Stimulated activated CD4-positive, alpha-beta T cell treated with anti-CD3 and anti-CD28 coated beads, Interleukin-4, amount 100 ng/mL, for 48 hours (primary cell): Measurements from ENCODE around the gene CD38.
A peak's percentile ranks its signal among the peaks of the same experiment; 100 is the strongest.

Experiments
- DNase-seq, 2 donors: peaks; one replicate each; pipeline ENCODE4 v3.0.0-alpha.2; 2020; ENCODE audit warnings: low read depth in 2 of 2

The CD38 gene

DNA sequence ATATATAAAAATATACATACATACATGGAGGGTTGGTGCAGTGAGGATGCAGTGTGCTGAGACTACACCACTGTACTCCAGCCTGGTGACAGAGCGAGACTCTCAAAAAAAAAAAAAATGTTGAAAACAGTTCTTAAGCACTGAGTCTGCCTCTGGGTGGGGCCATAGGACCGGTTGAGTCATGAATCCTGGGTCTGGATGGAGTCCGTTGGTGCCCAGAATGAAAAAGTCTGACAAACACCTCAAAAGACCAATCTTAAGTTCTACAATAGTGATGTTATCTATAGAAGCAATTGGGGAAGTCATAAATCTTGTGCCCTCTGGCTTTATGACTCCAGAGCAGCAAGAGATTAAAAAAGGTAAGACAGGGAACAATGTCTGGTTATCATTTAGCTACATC lies 90.0 kb downstream of the CD38 start:
- DNase-seq = no peak

DNA sequence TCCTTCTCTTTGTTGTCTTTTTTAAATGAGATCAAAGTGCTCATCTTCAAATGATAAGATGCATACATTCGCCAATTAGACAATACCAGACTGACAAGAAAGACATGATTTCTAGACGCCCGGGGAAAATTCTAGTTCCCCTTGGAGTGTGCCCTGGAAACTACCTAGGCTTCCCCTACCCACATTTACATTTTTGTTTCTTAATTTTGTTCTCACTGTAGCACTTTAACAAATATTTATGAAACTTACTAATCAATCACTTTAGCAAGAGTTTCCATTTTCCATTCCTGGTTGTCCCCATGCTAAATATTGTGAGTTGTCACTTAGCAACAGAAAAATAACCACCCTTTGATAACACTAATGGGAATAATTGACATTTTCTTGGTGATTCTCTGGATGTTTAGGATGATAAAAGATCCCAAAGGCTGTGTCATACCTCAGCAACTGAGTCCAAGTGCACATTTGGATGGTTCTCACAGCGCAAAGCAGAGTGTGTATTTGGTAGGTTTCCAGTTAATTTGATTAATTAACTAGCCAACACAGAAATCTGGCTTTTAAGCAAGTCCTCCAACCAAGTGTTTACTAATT lies 90.8 kb downstream of the CD38 start:
- DNase-seq = no peak

DNA sequence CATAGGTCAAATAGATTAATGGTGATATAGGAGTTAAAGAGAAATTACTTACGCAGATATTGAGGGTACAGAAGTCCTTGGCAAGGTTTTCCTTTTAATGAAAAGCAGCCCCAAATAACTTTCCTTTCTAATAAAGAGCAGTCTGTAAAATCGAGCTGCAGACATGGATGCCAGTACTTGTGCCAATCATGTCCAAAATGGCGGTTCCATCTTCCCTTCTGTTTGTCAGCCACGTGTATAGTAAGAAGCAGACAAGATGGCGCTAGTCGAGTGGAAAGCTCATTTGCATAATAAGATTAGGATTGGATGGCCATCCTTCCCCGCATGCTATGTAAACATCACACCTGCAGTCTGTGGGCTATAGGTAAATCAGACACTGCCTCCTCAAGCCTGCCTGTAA lies 92.0 kb downstream of the CD38 start:
- no peak for DNase-seq

DNA sequence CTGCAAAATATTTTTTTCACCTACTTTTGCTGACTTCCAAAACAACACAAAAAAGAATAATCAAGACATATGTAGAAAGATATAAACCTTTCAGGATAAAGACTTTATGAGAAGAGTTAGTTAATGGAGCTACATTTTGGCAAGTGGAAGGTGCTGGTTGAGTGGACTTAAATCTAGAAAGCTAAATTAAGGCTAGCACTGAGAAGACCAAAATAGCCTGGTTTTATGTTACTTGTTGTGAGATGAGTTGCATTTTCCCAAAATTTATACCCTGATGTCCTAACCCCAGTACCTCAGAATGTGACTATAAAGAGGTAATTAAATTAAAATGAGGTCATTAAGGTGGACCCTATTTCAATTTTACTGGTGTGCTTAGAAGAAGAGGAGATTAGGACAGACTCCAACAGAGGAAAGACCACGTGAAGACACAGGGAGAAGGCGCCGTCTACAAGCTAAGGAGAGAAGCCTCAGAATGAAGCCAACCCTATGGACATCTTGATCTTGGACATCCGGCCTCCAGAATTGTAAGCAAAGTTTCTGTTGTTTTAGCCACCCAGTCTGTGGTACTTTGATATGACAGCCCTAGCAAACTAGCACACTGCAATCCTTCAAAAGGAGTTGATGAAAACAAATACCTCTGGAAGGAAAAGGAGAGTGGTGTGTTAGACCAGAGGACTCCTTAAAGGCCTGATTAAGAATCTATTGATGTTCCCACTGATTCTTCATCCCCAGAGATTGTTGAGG lies 93.0 kb downstream of the CD38 start:
- DNase-seq = no peak

DNA sequence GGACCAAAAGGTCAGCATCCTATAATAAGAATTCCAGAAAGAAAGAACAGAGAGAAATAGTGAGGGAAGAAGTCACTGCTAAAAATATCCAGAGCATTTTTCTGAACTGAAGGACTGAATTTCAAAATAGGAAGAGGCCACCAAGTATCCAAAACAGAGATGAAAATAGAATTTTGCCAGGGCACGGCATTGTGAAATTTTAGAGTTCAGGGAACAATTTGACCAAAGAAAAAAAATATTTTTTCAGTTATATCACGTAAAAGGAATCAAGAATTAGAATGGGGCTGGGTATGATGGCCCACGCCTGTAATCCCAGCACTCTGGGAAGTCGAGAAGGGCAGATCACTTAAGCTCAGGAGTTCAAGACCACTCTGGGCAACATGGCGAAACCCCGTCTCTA lies 95.0 kb downstream of the CD38 start:
- no peak for DNase-seq

DNA sequence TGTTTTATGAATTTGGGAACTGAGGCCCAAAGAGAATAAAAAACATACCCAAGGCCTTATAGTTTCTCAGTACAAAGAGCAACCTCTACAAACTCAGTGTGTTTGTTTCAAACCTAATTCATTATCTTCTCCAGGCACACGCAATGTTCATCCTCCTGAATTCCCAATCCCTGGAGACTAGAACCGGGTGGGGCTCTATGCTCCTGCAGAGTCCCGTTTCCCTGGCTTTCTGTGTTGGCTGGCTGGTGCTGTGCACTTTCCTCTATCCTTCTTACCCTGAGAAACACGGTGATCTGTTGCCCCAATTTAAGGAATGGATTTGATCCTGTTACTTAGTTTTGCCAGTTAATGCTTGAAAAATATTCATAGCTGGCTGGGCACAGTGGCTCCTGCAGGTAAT lies 96.5 kb downstream of the CD38 start:
- no peak for DNase-seq

DNA sequence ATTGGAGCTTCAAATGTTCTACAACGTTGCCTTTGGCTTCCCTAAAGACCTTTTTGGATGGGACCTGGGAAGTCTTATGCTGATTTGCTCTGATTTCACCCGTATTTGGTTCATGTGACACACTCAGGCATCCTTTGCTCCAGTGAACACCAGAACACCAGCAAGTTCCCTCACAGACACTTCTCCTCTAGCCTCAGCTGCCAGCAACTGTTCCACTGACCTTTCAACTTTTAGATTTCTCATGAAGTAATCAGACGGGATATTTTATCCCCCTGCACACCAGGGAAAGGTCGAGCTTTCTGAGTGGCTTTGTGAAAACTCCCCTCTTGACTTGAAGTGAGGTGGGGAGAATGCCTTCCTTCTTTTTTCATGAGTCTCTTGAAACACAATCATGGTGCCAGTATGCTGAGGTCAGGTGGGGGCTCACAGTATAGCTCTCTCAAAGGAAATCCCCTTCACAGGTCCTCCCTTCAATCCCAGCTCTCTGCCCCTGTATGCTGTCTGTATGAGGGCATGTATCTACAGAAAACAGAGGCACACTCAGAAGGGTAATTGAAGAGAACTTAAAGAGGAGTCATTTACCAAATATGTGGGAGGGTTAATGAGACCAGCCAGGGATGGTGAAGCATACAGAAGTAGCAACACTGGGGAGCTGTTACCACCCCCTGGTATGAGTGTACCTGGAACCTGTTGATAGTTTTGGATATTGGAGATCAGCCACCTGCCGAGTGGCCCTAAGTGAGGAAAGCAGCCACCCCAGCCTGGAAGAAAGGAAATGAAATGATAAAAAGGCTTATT lies 97.7 kb downstream of the CD38 start:
- DNase-seq = no peak

DNA sequence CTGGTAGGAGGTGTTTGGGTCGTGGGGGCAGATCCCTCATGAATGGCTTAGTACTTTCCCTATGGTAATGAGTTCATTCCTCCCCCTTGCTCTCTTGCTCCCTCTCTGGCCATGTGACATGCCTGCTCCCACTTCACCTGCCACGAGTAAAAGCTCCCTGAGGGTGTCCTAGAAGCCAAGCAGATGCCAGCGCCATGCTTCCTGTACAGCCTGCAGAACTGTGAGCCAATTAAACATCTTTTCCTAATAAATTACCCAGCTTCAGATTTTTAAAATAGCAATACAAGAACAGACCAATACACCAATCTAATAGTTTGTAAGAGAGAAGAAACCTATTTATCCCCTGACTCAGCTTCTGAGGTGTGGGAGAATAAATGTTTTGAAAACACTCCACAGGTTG lies 99.9 kb downstream of the CD38 start:
- DNase-seq = no peak

DNA sequence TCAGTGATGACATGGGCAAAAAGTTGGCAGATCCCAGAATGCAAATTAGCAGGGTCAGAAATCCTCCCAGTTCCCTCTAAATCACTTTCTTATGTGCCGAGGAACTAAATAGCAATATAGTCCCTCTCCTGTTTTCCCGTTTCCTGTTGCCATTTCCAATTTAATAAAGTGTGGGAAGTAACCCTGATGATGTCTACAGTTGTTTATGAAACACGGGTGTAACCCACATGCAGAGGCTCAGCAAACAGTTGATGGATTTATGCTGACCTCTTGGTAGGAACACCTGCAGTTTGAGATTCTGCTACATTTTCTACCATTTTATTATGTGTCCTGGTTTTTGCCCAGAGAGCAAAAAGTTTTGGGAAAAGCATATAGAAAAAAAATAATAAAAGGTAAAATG lies 103.7 kb downstream of the CD38 start:
- no peak for DNase-seq

DNA sequence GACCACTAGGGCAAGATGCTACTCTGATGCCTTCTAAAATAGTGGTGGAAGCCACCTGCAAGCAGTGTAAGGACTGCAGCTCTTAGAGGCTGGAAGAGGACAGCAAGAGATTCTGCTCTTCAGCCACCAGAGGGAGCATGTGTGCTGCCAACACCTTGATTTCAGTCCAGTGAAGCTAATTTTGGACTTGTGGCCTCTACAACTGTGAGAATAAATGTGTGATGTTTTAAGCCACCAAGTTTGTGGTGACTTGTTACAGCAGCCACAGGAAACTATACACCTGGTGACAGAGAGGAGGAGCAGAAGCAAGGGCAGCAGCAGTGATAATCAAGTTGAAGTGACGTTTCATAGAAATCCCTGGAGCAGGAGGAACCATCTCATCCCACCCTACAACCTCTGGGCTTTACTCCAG lies 104.6 kb downstream of the CD38 start:
- DNase-seq = peak; percentile 5 to 27

DNA sequence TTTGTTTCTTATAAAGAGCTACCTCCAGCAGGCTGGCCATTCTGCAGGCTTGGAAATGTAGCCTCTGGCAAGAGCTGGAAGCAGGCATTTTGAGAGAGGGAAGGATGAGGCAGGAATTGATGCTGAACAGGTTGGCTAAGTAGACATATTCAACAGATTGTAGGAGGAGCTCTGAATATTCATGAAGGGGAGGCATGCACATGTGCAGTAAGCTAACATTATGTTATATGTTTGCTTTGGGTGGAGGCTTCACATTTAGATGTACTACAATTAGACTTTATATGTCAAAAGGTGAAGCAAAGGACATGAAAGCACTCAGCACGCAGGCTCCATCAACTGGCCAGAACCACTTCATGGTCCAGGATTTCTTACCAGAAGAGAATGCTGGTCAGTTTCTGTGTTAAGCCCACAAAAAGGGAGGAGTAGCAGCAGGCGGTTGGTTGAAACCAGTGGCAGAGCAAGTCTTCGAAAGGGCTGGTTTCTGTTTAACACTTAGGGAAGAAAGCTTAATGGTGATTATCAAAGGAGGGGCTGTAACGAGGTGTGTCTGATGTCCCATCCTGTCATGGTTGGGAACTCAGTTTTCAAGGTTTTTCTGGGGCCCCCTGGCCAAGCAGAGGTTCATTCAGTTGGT lies 105.6 kb downstream of the CD38 start:
- no peak for DNase-seq

DNA sequence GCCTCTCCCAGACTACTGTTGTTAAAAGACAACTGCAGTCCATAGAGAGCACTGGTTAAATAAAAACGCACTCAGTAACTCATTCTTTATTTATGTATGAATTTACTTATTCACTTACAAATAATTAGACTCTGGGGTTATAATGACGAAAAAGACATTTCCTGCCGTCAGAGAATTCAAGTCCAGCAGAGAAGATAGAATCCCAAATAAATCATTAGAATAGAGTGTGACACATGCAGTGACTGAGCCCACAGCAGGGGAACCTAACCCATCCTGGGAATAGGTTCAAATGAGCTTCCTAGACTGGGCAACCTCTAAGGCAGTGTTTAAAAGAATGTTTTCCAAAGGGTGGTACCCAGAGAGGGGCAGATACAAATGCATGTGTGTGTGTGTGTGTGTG lies 106.5 kb downstream of the CD38 start:
- DNase-seq = no peak

DNA sequence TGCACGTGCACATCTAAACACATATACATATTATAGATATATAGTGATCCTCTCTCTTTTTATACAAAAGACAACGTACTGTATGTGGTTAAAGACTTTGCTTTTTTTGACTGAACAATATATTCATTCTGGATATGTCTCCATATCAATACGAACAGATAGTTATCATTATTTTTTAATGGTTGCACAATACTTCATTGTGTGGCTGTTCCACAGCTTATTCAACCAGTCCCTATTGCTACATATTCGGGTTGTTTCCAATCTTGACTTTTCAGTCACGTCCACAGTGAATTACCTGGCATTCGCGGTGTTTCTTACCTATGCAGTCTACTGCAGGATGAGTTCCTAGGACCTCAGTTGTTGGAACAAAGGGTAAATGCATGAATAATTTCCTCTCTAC lies 107.3 kb downstream of the CD38 start:
- DNase-seq = no peak

DNA sequence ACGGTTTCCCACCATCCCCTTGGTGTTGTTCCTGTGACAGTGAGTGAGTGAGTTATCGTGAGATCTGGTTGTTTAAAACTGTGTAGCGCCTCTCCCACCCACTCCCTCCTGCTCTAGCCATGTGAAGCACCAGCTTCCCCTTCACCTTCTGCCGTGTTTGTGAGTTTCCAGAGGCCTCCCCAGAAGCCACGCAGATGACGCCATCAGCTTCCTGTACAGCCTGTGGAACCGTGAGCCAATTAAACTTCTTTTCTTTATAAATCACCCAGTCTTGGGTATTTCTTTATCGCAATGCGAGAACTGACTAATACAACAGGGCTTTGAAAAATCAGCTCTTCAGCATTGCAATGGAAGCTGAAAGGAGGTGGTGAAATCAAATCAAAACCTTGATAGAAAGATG lies 110.4 kb downstream of the CD38 start:
- no peak for DNase-seq

DNA sequence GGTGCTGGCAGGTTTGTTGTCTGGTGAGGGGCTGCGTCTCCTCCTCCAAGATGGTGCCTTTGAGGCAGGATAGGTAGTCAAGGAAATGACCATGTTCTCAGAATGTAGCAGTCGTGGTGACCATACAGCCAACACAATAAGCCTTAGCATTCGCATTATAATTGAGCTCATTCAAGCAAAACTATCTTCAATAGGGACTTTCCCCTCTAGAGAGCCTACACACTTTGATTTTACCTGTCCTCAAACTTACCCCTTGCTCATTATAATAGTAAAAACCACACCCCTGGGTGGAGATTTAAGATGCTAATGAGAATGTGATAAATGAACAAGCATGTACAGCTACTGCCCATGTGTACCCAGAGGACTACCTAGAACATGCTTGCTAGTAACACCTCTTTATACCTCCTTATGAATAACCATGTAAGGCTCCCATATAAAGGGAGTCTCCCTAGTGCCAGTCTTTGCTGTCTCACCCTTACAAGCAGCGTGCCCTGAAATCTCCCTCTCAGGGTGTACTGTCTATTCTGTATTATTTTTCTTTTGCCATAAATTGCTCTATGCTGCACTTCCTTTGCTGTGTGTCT lies 112.2 kb downstream of the CD38 start:
- DNase-seq = no peak

DNA sequence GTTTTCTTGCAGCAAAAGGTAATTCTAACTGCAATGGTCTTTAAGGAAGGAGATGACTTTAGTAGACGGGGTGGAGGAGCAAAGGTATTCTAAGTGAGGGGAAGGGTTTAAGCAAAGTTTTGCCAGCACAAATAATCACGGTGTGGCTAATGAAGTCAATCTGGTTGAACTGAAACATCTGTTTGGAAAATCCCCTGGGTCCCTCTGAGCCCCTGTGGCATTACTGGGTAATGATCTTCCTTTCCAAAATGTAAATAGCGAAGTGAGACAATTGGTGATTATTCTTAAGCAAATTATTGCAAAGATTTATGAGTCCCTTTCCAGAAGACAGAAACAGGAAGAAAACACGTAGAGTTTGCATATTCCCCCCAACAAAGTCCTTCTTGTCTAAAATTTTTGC lies 113.2 kb downstream of the CD38 start:
- DNase-seq = no peak

DNA sequence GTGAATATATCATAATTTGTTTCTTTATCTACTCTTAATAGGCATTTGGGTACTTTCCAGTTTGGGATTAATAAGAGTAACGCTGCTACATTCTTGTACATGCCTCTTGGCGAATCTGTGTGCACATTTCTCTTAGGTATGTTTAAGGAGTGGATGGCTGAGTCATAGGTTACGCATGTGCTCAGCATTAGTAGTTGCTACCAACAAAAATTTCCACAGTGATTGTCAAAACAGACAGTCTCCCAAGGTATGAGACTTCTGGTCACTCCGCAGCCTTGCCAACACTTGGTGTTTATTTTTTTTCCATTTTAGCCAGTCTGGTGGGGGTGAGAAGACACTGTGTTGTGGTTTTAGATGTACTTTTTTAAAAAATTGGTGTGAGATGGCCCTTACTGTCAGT lies 115.8 kb downstream of the CD38 start:
- no peak for DNase-seq

DNA sequence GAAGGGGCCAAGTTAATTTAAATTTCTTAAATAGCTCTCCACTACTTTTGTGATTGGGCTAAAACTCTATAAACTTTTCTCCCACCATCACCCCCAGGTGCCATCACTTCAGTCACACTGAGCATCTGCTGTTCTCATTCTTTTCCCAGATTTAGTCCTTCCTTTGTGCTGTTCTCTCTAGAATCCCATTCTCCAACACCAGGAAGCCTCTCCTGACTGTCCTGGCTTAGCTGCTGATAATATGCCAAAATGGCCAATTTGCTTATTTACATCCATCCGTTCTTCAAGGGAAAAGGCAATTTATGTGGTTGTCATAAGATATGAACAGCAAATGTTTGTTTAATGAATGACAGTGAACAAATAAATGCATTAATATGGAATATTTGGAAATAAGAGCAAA lies 116.3 kb downstream of the CD38 start:
- no peak for DNase-seq

DNA sequence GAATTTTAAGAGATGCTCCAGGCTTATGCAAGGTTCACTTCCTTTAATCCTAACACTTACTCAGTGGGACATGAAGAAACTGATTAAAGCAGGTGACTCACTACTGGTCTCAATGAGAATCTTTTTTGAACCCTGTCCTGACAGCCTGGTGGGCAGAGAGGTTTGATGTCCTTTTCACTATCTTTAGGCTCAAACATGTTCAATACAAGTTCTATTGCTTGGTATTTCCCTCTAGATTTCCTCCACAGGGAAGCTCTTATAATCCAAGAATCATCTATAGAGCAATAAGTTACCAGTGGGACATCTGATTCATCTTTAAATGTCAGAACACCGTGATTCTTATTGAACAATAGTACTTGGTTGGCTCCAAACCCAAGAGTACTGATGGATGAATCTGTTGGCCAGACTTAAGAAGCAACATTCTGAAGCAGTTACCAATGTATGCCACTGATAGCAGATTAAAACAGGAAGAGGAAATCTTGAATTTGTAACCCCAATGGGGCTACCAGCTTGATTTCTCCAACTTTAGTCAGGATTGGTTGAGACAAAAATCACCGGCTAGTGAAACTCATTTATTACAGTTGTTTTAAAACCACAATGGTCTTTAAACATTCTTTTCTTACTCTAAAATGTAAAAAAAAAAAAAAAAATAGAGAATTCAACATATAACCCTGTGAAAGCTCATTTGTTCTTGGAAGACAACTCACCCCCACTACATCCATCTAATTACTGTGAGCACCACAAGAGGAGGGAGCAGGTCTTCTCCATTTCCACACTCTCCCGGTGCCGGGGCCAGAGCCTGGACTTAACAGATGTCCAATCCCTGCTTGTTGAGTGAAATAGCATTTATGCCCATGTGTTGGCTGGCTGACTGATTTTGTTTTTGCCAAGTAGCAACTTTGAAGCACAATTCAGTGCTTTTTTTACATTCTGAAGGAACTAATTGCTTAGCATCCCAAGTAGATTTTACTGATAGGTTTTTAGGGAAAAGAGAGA lies 117.1 kb downstream of the CD38 start:
- DNase-seq = no peak

DNA sequence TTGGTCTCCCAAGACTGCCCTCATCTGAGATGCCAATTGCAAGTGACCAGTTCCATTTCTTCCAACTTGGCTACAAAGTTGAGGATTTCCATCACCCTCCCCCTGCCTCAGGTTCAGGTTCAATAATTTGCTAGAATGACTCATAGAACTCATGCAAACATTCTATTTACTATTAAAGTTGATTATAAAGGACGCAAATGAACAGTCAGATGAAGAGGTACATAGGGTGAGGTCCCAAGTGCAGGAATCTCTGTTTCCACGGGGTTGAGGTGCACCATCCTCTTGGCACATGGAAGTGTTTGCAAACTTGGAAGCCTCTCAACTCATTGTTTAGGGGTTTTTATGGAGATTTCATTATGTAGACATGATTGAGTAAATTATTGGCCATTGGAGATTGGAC lies 119.4 kb downstream of the CD38 start:
- no peak for DNase-seq

DNA sequence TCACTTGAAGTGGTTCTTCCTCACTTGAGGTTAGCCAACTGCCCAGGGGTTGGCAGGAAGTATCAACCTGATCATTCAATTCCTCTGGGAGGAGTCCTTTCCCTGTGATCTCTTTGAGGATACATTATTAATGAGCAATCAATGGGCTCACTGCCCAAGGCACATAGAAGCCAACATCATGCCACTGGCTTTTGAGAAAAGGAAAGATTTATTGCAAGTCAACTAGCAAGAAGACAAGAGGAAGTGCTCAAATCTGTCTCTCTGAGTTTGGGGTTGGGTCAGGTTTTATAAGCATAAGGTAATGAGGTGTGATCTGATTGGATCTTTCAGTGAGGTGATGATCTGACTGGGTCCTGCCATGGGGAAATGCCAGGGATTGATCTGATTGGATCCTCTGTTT lies 120.8 kb downstream of the CD38 start:
- no peak for DNase-seq
